ENCODE measurements around the gene TMEM120B. TPM values are rescaled to one million over a fixed set of nuclear protein-coding genes. Genes with fewer than 3 reads are reported as not detected.

The TMEM120B gene
- total and polyA plus RNA-seq, 2 of the 4 experiments (the other 2 are of a cell fraction), result 10.6 to 18.4 TPM

- Histone ChIP-seq H2BK120ac (ENCODE audit: low read depth, low read length) (peak overlapping the region; percentile 60; the same call in 1 of the 2 replicates), H4K8ac (ENCODE audit: low read depth in 2 of 2, low read length in 2 of 2) (peak overlapping the region in 1 of 2 experiments; percentile 33; a peak in 1 of 4 replicates), H3K18ac (ENCODE audit: low read depth, low read length) (peak overlapping the region; percentile 4; the same call in 1 of the 2 replicates), H4K5ac (ENCODE audit: low read depth, low read length) (peak overlapping the region; percentile 22; the same call in 1 of the 2 replicates), H2AFZ (replicated peaks; ENCODE audit: low read length, poor library complexity) (peak overlapping the region; percentile 82), H3K4me3 (ENCODE audit: insufficient read depth, low read depth, low read length) (no peak overlapping the region), H3K4me1 (ENCODE audit: control insufficient read depth, insufficient read depth, low read length) (peaks cover 16% of the 10 kb centered on the region), H2AK5ac (ENCODE audit: low read depth, low read length) (peak overlapping the region; percentile 57), H3K9me1 (ENCODE audit: insufficient read depth, low read length) (peaks cover 39% of the 10 kb centered on the region), H2BK20ac (ENCODE audit: low read depth, low read length) (peak overlapping the region; percentile 67; the same call in 1 of the 2 replicates), H3K23ac (ENCODE audit: low read depth, low read length) (peak overlapping the region; percentile 68), H3K9me3 (ENCODE audit: control insufficient read depth, insufficient read depth, low read length) (no peaks in the 10 kb centered on the region), H3K27me3 (ENCODE audit: control insufficient read depth, insufficient read depth, low read length) (no peaks in the 10 kb centered on the region), H3K9ac (ENCODE audit: low read depth, low read length) (no peak overlapping the region), H2BK5ac (ENCODE audit: low read depth, low read length, poor library complexity, severe bottlenecking) (peak overlapping the region; percentile 89), H4K20me1 (ENCODE audit: insufficient read depth, low read length) (peaks cover 24% of the 10 kb centered on the region), H3K14ac (replicated peaks; ENCODE audit: low read depth, low read length) (peak overlapping the region; percentile 7; the same call in 1 of the 2 replicates), H3K4ac (ENCODE audit: low read depth, low read length) (peak overlapping the region; percentile 68), H2BK15ac (ENCODE audit: low read depth, low read length) (no peak overlapping the region; the same call in 2 of the 3 replicates), H4K91ac (ENCODE audit: insufficient read depth, low read depth, low read length) (0 out of 2 replicates have a peak overlapping the region, but pooled peaks have one; percentile 25), H3K4me2 (ENCODE audit: low read depth, low read length) (peak overlapping the region; percentile 69), H3K27ac (ENCODE audit: insufficient read depth, low read length) (peak overlapping the region; percentile 18), H3K36me3 (ENCODE audit: control insufficient read depth, insufficient read depth, low read length) (peaks cover 7% of the 10 kb centered on the region), H2AK9ac (replicated peaks; ENCODE audit: low read depth, low read length, poor library complexity) (peak overlapping the region; percentile 79), H3K56ac (ENCODE audit: extremely low read depth, insufficient read depth, low read length) (no peak overlapping the region), H3K79me1 (ENCODE audit: low read depth in 1 of 2, low read length in 2 of 2) (peaks cover 34 to 75% of the 10 kb centered on the region in 2 experiments)
- ATAC-seq (ENCODE audit: low read depth) (peak; percentile 80), DNase-seq (peak; percentile 93)
- intact Hi-C loops (cut with micrococcal nuclease), result no loop called here
- dilution Hi-C loops (cut with HindIII; ENCODE audit: low sequenced_read_pairs, unreplicated experiment), result no loop called here
- TF ChIP-seq MAFK (IDR thresholded peaks at IDR 0.05; ENCODE audit: low read depth, low read length) (peak; percentile 3; the same call in 1 of the 2 replicates), RFX5 (IDR thresholded peaks at IDR 0.05; ENCODE audit: low read depth, low read length) (no peak), CEBPB (IDR thresholded peaks at IDR 0.05; ENCODE audit: low read depth, low read length) (peak; percentile 68), SMC3 (IDR thresholded peaks at IDR 0.05; ENCODE audit: low read depth, low read length) (no peak), BHLHE40 (IDR thresholded peaks at IDR 0.05; ENCODE audit: low read depth, low read length) (peak; percentile 80), FOS (IDR thresholded peaks at IDR 0.05; ENCODE audit: low read depth, low read length) (peak; percentile 85), ELK1 (IDR thresholded peaks at IDR 0.05; ENCODE audit: borderline replicate concordance, low read depth, low read length) (no peak), USF2 (IDR thresholded peaks at IDR 0.05; ENCODE audit: low read depth, low read length) (no peak), NFE2L2 (IDR thresholded peaks at IDR 0.05; ENCODE audit: low read depth, low read length) (peak; percentile 72; the same call in 1 of the 2 replicates), CHD1 (IDR thresholded peaks at IDR 0.05; ENCODE audit: low read depth, low read length) (no peak), MAZ (IDR thresholded peaks at IDR 0.05; ENCODE audit: borderline replicate concordance, low read depth, low read length) (peak; percentile 62; the same call in 1 of the 2 replicates)
- POLR2A ChIA-PET (ENCODE audit: unreplicated experiment), result no interaction called here
- BruUV-seq (replicated peaks), result no TSS peak
- CTCF ChIA-PET, result interaction anchor here (1.0 to 2.1 kb wide), 2 partner anchors 9 to 74 kb away, joined by 3 to 7 read pairs; partner anchors contain the start of gene RHOF
- in situ Hi-C loops (cut with MboI; ENCODE audit: low sequenced_read_pairs), result no loop called here
- WGBS, 2 experiments (ENCODE audit: extremely low coverage in 2 of 2, insufficient read length in 1 of 2), result 57% methylated on average over 2 of the region's 14 CpGs; no CpG with 5 or more reads in 1 of the 2 experiments
Observed at GRCh38 chr12:121719926-121720414, 7.4 kb downstream of the TMEM120B start.

Measured in IMR-90 (cell line).